HepG2 (cell line): Measurements from ENCODE around the gene DNAJA2. TPM values are rescaled to one million over a fixed set of nuclear protein-coding genes. Genes with fewer than 3 reads are reported as not detected.
"Not testable (repeated sequence)": the region's sequence is repeated elsewhere in the genome, so short reads cannot be mapped to it uniquely, and the experiment has no call there.

ENCODE experiments used
- ATAC-seq: fragments of 200-7000 bp; cut with Tn5 transposase; 3 replicates; pipeline ENCODE4 v1.9.1; 2020; ENCODE audit warnings: mild to moderate bottlenecking, moderate library complexity
- BruUV-seq: library from RNA; stranded (reverse); fragments of 400-500 nt; replicated peaks from 2 replicates; lab custom pipeline; 2021; lab: Mats Ljungman, UMichigan
- CTCF ChIA-PET: fragments of 300-600 bp; formaldehyde crosslinking; extraction: SDS; loops from one replicate; lab custom pipeline; 2021; ENCODE audit warnings: low total read pairs, inconsistent platforms, low intra/inter-chr PET ratio; lab: Yijun Ruan, JAX
- POLR2A ChIA-PET: fragments of 350-600 bp; sonication (Branson Sonifier 250); formaldehyde crosslinking; loops from one replicate; lab custom pipeline; 2020; ENCODE audit warnings: antibody characterized with exemption, inconsistent platforms; lab: Yijun Ruan, JAX
- DNase-seq: peaks from one replicate; pipeline ENCODE4 v3.0.0-alpha.2; 2015; ENCODE audit warnings: low spot score
- FAIRE-seq: peaks from 3 replicates; lab custom pipeline; 2011; peaks lifted over from hg19 to GRCh38; lab: Jason Lieb, UNC
- H2AFZ ChIP-seq: one replicate; pipeline ENCODE4 v1.6.1; 2011; ENCODE audit warnings: low read length, inconsistent platforms
- H3K27ac ChIP-seq: fragments of 300-600 bp; 3 replicates; pipeline ENCODE4 v1.8.0; 2011; ENCODE audit warnings: mixed run types, mild to moderate bottlenecking, mixed read lengths, low read length, inconsistent platforms; ENCODE audit not compliant: insufficient read depth; ENCODE audit errors: extremely low read length
- H3K27me3 ChIP-seq, 2 experiments: fragments of 200-600 bp in 1 of 2; 2 replicates in 1 of 2; 3 replicates in 1 of 2; pipeline versions ENCODE4 v1.6.0 to v1.8.0; 2011; ENCODE audit warnings: low read length in 2 of 2, mild to moderate bottlenecking in 2 of 2, moderate library complexity in 2 of 2, inconsistent platforms in 1 of 2; ENCODE audit not compliant: insufficient read depth in 2 of 2, control insufficient read depth in 1 of 2
- H3K36me3 ChIP-seq, 2 experiments: fragments of 200-600 bp in 1 of 2; replicated peaks in 1 of 2; 2 replicates in 1 of 2; 3 replicates in 1 of 2; pipeline versions ENCODE4 v1.5.1 to v1.8.0; 2011; ENCODE audit warnings: low read length in 2 of 2, inconsistent platforms in 1 of 2; ENCODE audit not compliant: insufficient read depth in 2 of 2, control insufficient read depth in 1 of 2
- H3K4me1 ChIP-seq: 2 replicates; pipeline ENCODE4 v1.5.1; 2012; ENCODE audit warnings: low read length, inconsistent platforms; ENCODE audit not compliant: insufficient read depth
- H3K4me2 ChIP-seq: 2 replicates; pipeline ENCODE4 v1.6.0; 2011; ENCODE audit warnings: low read depth, low read length, inconsistent platforms
- H3K4me3 ChIP-seq, 3 experiments: fragments of 200-600 bp in 1 of 3; sonication (generic), shearing (Covaris generic) in 1 of 3; replicated peaks in 1 of 3; 2 replicates each; pipeline ENCODE4 v1.5.1; 2011 to 2016; ENCODE audit warnings: low read length in 3 of 3, inconsistent platforms in 2 of 3, low read depth in 2 of 3, mild to moderate bottlenecking in 2 of 3, control low read depth in 1 of 3, mixed read lengths in 1 of 3; ENCODE audit not compliant: insufficient read depth in 1 of 3
- H3K79me2 ChIP-seq: one replicate; pipeline ENCODE4 v1.6.1; 2011; ENCODE audit warnings: low read length, inconsistent platforms; ENCODE audit not compliant: insufficient read depth
- H3K9ac ChIP-seq: 2 replicates; pipeline ENCODE4 v1.6.0; 2011; ENCODE audit warnings: mild to moderate bottlenecking, low read depth, low read length, inconsistent platforms; ENCODE audit not compliant: insufficient read depth
- H3K9me3 ChIP-seq: 2 replicates; pipeline ENCODE4 v1.5.1; 2012; ENCODE audit warnings: mild to moderate bottlenecking, low read length
- H4K20me1 ChIP-seq: 2 replicates; pipeline ENCODE4 v1.6.0; 2011; ENCODE audit warnings: inconsistent platforms, mild to moderate bottlenecking, low read length, moderate library complexity; ENCODE audit not compliant: insufficient read depth
- CENPX ChIP-seq: sonication (generic); formaldehyde crosslinking; IDR thresholded peaks from 2 replicates; pipeline ENCODE4 v1.9.0; 2021; ENCODE audit warnings: mild to moderate bottlenecking, missing genetic modification reagents, moderate library complexity
- IKZF1 ChIP-seq: fragments of 450-650 bp; IDR thresholded peaks from 2 replicates; pipeline ENCODE4 v1.7.1; 2016
- RCOR2 ChIP-seq: IDR thresholded peaks from 2 replicates; pipeline ENCODE4 v1.6.1; 2016; ENCODE audit warnings: missing biosample characterization, missing genetic modification reagents
- ZNF124 ChIP-seq: sonication (generic); formaldehyde crosslinking; IDR thresholded peaks from 2 replicates; pipeline ENCODE4 v1.4.0; 2020; ENCODE audit warnings: missing genetic modification reagents
- ZNF468 ChIP-seq: sonication (generic); formaldehyde crosslinking; IDR thresholded peaks from 2 replicates; pipeline ENCODE4 v1.8.0; 2022; ENCODE audit warnings: mild to moderate bottlenecking, moderate library complexity, missing genetic modification reagents
- WGBS: methylation state at CpG from one replicate; pipeline ENCODE4 v1.1.6; 2017; ENCODE audit warnings: low lambda C conversion rate; 5-methylcytosine and 5-hydroxymethylcytosine counted together
- in situ Hi-C: cut with HindIII; loops from 2 replicates; pipeline ENCODE4 v1.10.0; 2017; ENCODE audit warnings: low pct_unique_long_range_greater_than_20kb; ENCODE audit not compliant: extremely low pct_ligation_motif_present
- intact Hi-C: fragments of 100-400 bp; cut with micrococcal nuclease; formaldehyde crosslinking; loops from one replicate; pipeline ENCODE4 v1.10.0; 2022; ENCODE audit not compliant: unreplicated experiment
- polyA plus RNA-seq, 8 experiments: library from polyadenylated mRNA; depleted of rRNA in 3 of 8; stranded (reverse) in 7 of 8; unstranded in 1 of 8; fragments of >200 nt; fragmentation: Illumina TruSeq in 4 of 8; extraction: Trizol in 4 of 8; gene quantifications; 2 replicates each; pipeline versions ENCODE4 v1.2.1 to v1.2.3, GENCODE V29; 2011 to 2016; ENCODE audit warnings: low read depth in 4 of 8, missing spikeins in 1 of 8, mixed read lengths in 1 of 8; ENCODE audit not compliant: insufficient read depth in 1 of 8
- total RNA-seq, 5 experiments: library from RNA; depleted of rRNA; stranded (reverse); fragments of >200 nt; fragmentation: Illumina TruSeq; extraction: Trizol; gene quantifications; 2 replicates each; pipeline ENCODE4 v1.2.3, GENCODE V29; 2016; ENCODE audit warnings: low read depth in 1 of 5
- TF ChIP-seq, protein P1 (sequence below): sonication (generic); formaldehyde crosslinking; IDR thresholded peaks from 2 replicates; pipeline ENCODE4 v1.9.0; 2021; ENCODE audit warnings: missing genetic modification reagents, borderline replicate concordance
- TF ChIP-seq, protein P2 (sequence below), 2 experiments: fragments of 450-650 bp in 1 of 2; sonication (generic) in 1 of 2; formaldehyde crosslinking in 1 of 2; IDR thresholded peaks; 2 replicates each; pipeline versions ENCODE4 v1.6.1 to v1.8.0; 2016 to 2022; ENCODE audit warnings: antibody characterized with exemption in 1 of 2, mild to moderate bottlenecking in 1 of 2, missing genetic modification reagents in 1 of 2

DNAJA2 gene
- total and polyA plus RNA-seq, 2 of the 13 experiments (the other 11 are each of a cell fraction or from before 2014, with no cell fraction given), result 25.4 to 176 TPM

DNA sequence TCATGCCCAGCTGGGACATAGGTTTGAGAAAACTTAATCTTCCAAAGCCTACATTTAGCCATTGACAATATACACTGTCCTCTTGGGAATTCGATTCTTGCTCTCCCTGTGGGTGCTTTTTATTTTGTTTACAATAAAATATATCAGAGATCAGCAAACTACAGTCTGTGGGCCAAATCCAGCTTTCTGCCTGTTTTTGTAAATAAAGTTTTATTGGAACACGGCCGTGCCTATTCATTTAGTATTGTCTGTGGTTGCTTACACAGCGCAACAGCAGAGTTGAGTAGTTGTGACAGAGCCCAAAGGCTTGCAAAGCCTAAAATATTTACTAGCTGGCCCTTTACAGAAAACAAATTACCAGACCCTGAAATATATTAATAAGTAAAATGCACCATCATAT is 39.7 kb upstream of the DNAJA2 start:
- peaks cover 0 to 8% of the 10 kb centered on the region in 2 experiments; a peak in 1 of 5 replicates for H3K27me3 ChIP-seq
- intact Hi-C loops, result no loop called here
- no peak overlapping the region for H3K4me2 ChIP-seq
- POLR2A ChIA-PET, result no interaction called here
- no peak overlapping the region for H3K9ac ChIP-seq
- ATAC-seq, result no peak
- TF ChIP-seq IKZF1 (no peak), ZNF124 (CRISPR knock-in tag) (no peak), ZNF468 (no peak), CENPX (CRISPR knock-in tag) (no peak), RCOR2 (no peak)
- TF ChIP-seq, protein P1, sequence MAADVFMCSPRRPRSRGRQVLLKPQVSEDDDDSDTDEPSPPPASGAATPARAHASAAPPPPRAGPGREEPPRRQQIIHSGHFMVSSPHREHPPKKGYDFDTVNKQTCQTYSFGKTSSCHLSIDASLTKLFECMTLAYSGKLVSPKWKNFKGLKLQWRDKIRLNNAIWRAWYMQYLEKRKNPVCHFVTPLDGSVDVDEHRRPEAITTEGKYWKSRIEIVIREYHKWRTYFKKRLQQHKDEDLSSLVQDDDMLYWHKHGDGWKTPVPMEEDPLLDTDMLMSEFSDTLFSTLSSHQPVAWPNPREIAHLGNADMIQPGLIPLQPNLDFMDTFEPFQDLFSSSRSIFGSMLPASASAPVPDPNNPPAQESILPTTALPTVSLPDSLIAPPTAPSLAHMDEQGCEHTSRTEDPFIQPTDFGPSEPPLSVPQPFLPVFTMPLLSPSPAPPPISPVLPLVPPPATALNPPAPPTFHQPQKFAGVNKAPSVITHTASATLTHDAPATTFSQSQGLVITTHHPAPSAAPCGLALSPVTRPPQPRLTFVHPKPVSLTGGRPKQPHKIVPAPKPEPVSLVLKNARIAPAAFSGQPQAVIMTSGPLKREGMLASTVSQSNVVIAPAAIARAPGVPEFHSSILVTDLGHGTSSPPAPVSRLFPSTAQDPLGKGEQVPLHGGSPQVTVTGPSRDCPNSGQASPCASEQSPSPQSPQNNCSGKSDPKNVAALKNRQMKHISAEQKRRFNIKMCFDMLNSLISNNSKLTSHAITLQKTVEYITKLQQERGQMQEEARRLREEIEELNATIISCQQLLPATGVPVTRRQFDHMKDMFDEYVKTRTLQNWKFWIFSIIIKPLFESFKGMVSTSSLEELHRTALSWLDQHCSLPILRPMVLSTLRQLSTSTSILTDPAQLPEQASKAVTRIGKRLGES (CRISPR knock-in tag), result no peak
- TF ChIP-seq, protein P2, sequence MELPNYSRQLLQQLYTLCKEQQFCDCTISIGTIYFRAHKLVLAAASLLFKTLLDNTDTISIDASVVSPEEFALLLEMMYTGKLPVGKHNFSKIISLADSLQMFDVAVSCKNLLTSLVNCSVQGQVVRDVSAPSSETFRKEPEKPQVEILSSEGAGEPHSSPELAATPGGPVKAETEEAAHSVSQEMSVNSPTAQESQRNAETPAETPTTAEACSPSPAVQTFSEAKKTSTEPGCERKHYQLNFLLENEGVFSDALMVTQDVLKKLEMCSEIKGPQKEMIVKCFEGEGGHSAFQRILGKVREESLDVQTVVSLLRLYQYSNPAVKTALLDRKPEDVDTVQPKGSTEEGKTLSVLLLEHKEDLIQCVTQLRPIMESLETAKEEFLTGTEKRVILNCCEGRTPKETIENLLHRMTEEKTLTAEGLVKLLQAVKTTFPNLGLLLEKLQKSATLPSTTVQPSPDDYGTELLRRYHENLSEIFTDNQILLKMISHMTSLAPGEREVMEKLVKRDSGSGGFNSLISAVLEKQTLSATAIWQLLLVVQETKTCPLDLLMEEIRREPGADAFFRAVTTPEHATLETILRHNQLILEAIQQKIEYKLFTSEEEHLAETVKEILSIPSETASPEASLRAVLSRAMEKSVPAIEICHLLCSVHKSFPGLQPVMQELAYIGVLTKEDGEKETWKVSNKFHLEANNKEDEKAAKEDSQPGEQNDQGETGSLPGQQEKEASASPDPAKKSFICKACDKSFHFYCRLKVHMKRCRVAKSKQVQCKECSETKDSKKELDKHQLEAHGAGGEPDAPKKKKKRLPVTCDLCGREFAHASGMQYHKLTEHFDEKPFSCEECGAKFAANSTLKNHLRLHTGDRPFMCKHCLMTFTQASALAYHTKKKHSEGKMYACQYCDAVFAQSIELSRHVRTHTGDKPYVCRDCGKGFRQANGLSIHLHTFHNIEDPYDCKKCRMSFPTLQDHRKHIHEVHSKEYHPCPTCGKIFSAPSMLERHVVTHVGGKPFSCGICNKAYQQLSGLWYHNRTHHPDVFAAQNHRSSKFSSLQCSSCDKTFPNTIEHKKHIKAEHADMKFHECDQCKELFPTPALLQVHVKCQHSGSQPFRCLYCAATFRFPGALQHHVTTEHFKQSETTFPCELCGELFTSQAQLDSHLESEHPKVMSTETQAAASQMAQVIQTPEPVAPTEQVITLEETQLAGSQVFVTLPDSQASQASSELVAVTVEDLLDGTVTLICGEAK (IDR thresholded peaks at IDR 0.05), result no peak
- TF ChIP-seq, protein P2 (CRISPR knock-in tag; IDR thresholded peaks at IDR 0.05), result peak; percentile 84; the same call in 1 of the 2 replicates
- TF ChIP-seq, all 625 proteins: peak for 1
- Histone ChIP-seq H4K20me1 (no peaks in the 10 kb centered on the region), H3K36me3 (no peaks in the 10 kb centered on the region), H2AFZ (no peak overlapping the region), H3K4me3 (no peak overlapping the region), H3K27ac (no peak overlapping the region), H3K4me1 (peaks cover 16% of the 10 kb centered on the region), H3K79me2 (no peaks in the 10 kb centered on the region), H3K9me3 (no peaks in the 10 kb centered on the region)
- CTCF ChIA-PET, result no interaction called here
- BruUV-seq, result no TSS peak
- WGBS, result 37% methylated on average over 4 of the region's 4 CpGs
- DNase-seq, result no peak
- no peak for FAIRE-seq
- in situ Hi-C loops, result no loop called here

- H2AFZ ChIP-seq, H3K27me3 ChIP-seq, CTCF ChIA-PET, BruUV-seq, H3K9ac ChIP-seq, ATAC-seq, FAIRE-seq, H3K27ac ChIP-seq, H3K79me2 ChIP-seq, H3K9me3 ChIP-seq, H3K36me3 ChIP-seq, in situ Hi-C loops, H3K4me2 ChIP-seq, intact Hi-C loops, H3K4me1 ChIP-seq, H4K20me1 ChIP-seq, POLR2A ChIA-PET, DNase-seq, H3K4me3 ChIP-seq: not testable (repeated sequence)
- 16% methylated on average over 2 of the region's 2 CpGs for WGBS
Observed at GRCh38 chr16:47010812-47011211, 37.3 kb upstream of the DNAJA2 start.
